Ramos (cell line): ENCODE results near the gene TCF25.
"Not testable (repeated sequence)": the region's sequence is repeated elsewhere in the genome, so short reads cannot be mapped to it uniquely, and the experiment has no call there.

Experiments
- in situ Hi-C: fragments of 300-500 bp; cut with MboI; formaldehyde crosslinking; loops from one replicate; pipeline ENCODE4 v1.14.3; 2022; ENCODE audit warnings: low sequenced_read_pairs; ENCODE audit not compliant: unreplicated experiment

TCF25 gene, protein sequence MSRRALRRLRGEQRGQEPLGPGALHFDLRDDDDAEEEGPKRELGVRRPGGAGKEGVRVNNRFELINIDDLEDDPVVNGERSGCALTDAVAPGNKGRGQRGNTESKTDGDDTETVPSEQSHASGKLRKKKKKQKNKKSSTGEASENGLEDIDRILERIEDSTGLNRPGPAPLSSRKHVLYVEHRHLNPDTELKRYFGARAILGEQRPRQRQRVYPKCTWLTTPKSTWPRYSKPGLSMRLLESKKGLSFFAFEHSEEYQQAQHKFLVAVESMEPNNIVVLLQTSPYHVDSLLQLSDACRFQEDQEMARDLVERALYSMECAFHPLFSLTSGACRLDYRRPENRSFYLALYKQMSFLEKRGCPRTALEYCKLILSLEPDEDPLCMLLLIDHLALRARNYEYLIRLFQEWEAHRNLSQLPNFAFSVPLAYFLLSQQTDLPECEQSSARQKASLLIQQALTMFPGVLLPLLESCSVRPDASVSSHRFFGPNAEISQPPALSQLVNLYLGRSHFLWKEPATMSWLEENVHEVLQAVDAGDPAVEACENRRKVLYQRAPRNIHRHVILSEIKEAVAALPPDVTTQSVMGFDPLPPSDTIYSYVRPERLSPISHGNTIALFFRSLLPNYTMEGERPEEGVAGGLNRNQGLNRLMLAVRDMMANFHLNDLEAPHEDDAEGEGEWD

DNA sequence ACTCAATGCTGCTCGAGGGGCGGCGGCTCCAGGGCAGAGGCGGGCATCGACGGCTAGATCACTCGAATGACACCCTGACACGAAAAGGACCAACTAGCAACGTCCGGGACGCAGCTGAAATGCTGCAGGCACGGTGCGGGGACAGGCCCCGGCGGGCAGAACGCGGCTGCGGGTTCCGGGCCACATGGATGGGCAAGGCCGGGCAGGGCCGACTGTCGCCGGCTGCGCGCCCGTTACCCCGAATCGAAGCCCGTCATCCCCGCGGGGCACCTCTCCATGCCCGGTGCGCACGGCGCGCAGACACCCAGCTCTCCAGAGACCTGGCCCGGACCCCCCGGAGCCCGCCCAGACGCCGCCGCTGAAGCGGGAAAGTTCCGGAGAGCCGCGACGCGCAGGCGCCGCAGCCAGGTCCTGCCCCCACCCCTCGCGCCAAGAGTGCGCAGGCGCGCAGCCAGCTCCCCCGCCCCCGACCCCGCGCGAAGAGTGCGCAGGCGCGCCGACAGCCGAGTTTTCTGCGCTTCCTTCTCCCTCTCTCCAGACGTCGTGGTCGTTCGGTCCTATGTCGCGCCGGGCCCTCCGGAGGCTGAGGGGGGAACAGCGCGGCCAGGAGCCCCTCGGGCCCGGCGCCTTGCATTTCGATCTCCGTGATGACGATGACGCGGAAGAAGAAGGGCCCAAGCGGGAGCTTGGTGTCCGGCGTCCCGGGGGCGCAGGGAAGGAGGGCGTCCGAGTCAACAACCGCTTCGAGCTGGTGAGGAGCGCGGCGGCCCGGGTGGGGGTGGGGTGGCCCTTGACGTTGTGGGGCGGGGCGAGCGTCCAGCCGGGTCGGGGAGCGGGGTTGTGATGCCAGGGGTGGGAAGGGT, at the start of gene TCF25:
TSS of gene TCF25 (plus strand) at position 484 of the 863 bp plus-strand sequence. CDS start at position 560, 76 bp downstream.
- in situ Hi-C loops = no loop called here

DNA sequence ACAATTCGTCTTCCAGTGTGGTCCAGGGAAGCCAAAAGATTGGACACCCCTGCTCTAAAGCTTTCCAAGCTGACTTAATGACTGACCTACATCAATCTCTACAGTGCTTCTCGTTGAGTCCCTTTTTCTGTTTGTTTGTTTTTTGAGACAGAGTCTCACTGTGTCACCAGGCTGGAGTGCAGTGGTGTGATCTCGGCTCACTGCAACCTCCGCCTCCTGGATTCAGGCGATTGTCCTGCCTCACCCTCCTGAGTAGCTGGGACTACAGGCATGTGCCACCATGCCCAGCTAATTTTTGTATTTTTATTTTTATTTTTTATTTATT, 49.6 kb upstream of the TCF25 start:
- in situ Hi-C loops = not testable (repeated sequence)

DNA sequence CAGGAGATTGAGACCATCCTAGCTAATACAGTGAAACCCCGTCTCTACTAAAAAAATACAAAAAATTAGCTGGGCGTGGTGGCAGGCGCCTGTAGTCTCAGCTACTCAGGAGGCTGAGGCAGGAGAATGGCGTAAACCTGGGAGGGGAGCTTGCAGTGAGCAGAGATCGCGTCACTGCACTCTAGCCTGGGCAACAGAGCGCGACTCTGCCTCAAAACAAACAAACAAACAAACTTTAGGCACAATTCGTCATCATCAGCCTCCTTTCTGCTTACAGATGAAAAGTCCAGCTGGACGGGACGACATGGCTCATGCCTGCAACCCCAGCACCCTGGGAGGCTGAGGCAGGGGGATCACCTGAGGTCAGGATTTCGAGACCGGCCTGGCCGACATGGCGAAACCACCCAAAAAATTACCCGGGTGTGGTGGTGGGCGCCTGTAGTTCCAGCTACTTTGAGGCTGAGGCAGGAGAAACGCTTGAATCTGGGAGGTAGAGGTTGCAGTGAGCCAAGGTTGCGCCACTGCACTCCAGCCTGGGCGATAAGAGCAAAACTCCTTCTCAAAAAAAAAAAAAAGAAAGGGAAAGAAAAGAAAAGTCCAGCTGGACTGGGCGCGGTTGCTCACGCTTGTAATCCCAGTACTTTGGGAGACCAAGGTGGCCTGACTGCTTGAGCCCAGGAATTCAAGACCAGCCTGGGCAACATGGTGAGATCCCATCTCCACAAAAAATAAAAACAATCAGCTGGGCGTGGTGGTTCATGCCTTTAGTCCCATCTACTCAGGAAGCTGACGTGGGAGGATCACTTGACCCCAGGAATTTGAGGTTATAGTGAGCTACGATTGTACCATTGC, 46.6 kb upstream of the TCF25 start:
- in situ Hi-C loops = no loop called here

DNA sequence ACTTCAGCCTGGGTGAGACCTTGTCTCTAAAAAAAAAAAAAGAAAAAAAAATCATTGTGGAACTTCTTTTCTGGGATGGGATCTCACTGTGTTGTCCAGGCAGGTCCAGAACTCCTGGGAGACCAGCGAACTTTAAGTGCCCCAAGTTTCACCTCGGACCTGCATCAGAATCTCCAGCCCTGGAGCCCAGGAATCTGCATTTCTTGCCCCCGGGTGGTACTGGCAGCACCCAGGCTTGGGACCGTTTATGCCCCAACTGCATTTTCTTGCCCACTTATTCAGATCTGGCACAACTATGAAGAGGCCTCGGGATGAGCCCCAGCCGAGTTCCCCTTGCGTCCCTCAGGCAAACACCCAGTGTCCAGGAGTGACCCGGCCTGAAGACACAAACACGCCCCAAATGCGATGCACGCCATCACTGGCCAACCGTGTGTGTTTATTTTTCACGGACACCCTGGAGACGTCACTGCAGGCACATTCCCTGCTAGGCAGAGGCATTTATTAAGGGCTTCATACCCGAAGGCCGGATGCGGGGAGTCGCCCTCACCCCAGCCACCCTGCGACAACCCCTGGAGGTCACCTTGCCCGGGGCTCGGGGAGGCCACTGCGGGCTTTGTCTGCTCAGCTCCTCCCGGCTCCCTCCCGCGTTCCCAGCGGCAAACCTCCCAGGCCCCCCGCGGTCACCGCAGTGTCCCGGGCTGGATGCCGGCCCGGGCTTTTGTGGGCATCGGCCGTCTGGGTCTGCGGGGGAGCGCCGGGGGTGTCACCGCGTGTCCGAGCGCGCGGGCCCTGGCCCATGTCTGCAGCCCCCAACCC, 45.8 kb upstream of the TCF25 start:
- in situ Hi-C loops = no loop called here

DNA sequence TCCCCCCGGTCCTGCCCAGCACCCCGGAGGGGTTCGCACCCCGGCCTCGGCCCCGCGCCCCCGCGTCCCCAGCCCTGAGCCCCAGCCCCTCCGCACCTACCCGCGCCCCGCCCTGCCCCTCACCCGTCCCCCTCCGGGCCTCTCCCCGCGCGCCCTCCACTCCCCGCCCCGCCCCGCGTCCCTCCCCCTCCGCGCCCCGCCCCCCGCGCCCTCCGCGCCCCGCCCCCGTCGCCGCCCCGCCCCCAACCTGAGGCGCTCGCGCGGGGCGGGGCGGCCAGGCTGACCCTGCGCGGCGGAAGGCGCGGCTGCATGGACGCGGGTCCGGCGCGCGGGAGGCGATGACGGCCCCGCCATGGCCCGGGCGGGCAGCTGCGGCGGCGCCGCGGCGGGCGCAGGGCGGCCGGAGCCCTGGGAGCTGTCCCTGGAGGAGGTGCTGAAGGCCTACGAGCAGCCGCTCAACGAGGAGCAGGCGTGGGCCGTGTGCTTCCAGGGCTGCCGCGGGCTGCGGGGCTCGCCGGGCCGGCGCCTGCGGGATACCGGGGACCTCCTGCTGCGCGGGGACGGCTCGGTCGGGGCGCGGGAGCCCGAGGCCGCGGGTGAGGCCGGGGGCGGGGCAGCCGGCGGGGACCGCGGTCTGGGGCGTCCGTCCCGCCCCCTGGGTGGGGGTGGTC, 45.1 kb upstream of the TCF25 start, which contains the start of gene SPIRE2:
TSS of gene SPIRE2 (plus strand) at position 277 of the 671 bp plus-strand sequence. CDS start at position 353, 76 bp downstream.
- in situ Hi-C loops = no loop called here

DNA sequence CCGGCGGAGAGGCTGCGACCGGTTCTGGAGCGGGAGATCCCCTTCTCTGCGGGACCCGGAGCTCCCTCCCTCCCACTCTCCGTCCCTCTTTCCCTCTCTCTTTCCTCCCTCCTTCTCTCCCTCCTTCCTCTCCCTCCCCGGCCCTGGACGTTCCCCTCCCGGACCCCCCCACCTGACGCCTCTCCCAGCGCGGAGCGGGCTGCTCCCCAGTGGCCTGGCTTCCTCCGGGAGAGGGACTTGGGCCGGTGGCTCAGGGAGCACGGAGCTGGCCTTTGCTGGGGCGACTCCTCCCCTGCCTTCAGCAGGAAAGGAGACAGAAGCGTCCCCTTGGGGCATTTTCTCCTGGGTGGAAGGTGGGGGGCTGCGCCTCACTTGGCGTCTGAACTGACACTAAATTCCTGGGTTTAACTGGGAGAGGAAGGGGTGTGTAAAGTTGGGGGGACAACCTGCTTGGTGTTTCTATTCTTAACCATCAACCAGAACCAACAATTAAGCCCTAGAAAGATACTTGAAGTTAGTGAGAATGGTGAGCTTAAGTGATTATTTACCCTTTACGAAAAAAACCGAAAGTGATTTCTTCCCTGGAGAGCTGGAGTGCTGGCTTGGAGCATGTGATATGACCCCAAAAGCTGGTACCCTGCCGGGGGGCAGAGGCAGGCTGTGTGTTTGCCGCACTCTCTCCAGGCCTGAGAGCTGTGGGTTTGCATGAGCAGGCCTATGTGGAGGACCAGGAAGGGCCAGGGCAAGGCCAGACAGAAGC, 44.3 kb upstream of the TCF25 start:
- in situ Hi-C loops = no loop called here

DNA sequence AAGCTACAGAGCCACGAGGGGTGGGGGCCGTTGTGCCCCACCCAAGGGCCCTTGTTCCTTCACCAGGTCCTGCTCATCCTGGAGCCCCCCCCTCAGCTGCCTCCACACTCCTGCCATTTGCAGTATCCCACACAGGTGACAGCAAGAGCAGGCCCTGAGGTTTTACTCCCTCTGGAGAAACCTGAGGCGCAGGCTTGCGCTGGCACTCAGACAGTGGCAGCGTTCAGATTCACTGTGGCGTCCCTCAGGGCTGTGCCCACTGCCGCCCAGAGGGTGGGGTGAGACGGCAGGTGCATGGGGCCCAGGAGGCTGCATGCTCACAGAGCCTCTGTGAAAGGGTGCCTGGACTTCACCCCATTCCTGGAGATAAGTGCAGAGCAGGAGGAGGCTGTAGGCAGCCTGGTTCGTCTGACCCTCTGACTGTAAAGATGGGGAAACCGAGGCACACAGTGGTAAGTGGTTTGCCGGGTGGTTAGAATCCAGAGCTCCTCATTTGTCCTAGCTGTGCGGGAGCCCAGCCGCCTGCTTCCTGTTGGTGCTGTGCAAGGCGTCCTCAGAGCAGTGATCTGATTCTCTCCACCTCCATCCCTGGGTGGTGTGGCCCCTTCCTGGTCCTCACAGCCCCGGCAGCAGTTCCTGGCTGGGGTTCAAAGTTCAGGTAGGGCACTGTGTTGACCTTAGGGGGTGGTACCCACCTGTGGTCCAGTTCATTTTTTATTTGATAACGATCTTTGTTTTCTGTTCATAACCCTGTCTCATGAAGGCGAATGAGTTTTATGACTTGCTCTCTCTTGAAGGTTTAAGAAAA, 43.6 kb upstream of the TCF25 start:
- in situ Hi-C loops = no loop called here

DNA sequence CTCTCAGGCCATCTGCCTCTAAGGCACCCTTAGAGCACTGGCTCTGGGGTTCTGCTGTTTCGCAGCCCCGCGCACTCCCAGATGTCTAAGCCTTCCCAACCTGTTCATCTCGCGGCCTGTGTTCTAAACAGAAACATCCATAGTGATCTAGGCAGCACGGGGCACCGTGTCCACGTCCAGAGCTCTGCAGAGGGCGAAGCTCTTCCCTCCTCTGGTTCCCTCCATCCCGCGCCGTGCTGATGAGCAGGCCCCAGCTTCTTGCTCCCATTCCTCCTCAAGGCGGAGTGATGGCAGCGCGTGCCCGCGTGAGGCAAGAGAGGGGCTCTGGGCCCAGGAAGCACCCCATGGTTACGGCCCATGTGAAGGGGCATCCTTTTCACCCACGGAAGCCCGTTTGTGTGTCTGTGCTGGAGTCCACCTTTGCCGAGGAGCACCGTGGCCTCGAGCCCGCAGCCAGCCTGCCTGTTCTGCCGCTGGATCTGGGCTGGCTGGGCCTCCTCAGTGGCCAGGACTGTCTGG, 41.5 kb upstream of the TCF25 start:
- in situ Hi-C loops = no loop called here

DNA sequence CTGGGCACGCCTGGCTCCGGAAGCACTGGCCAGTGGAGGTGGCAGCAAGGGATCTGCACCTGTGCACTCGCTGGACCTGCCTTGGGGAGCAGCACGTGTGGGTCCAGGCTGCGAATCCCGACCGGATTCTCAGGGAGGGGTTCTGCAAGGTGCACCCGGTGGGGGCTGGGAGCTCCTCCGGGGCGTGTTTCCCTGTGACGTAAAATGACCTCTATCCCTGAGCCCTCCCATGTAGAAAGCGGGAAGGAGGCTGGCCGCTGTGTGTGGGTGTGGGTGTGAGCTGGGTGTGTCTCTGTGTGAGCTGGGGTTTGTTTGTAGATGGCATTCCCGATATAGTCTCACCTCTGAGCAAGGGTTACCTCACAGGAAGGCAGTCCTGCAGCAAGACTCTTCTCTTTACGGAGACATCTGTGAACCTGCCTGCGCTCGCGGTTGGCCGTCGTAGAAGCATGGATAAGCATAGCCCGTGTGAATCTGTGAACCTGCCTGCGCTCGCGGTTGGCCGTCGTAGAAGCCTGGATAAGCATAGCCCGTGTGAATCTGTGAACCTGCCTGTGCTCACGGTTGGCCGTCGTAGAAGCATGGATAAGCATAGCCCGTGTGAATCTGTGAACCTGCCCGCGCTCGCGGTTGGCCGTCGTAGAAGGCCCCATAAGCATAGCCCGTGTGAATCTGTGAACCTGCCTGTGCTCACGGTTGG, 39.6 kb upstream of the TCF25 start:
- in situ Hi-C loops = not testable (repeated sequence)

DNA sequence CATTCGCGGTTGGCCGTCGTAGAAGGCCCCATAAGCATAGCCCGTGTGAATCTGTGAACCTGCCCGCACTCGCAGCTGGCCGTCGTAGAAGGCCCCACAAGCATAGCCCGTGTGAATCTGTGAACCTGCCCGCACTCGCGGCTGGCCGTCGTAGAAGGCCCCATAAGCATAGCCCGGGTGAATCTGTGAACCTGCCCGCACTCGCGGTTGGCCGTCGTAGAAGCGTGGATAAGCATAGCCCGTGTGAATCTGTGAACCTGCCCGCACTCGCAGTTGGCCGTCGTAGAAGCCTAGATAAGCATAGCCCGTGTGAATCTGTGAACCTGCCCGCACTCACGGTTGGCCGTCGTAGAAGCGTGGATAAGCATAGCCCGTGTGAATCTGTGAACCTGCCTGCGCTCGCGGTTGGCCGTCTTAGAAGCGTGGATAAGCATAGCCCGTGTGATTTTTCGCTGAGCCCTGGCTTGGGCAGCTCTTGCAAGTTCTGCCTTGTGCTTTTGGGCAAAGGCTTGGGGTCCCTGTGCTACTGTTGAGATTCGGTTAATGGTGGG, 38.5 kb upstream of the TCF25 start:
- in situ Hi-C loops = not testable (repeated sequence)

DNA sequence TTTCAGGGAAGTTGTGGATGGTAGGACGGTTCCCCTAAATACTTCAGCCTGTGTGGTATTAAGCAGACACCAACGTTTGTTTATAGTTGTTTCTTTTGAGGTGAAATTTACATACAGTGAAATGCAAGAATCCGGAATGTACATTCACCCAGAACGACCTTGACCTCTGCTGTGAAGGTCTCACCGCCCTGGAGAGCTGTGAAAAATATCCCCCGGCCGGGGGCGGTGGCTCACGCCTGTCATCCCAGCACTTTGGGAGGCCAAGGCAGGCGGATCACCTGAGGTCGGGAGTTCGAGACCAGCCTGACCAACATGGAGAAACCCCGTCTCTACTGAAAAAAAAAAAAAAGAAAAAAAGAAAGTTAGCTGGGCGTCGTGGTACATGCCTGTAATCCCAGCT, 36.9 kb upstream of the TCF25 start:
- in situ Hi-C loops = not testable (repeated sequence)

DNA sequence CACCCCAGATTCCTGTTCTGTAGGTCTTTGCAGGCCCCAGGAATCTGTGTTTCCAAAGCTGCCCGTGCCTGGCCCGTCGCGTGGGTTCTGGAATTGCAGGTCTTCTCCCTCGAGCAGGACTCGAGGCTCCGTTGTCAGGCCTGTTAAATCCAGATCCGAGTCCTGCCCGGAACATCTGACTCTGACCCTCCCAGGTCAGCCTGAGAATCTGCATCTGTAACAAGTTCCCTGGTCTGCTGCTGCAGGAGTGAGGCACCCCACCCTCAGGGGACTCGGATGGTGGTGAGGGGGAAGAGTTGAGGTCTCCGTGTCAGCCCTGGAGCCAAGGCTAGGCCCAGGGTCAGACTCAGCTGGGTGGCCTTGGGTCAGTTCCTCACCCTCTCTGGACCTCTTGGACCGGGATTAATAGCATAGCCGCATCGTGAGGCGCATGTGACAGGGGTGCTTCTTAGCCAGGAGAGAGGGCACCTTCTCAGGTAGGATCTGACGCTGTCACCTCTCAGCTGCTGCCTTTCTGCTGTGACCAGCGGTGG, 36.3 kb upstream of the TCF25 start:
- in situ Hi-C loops = no loop called here

DNA sequence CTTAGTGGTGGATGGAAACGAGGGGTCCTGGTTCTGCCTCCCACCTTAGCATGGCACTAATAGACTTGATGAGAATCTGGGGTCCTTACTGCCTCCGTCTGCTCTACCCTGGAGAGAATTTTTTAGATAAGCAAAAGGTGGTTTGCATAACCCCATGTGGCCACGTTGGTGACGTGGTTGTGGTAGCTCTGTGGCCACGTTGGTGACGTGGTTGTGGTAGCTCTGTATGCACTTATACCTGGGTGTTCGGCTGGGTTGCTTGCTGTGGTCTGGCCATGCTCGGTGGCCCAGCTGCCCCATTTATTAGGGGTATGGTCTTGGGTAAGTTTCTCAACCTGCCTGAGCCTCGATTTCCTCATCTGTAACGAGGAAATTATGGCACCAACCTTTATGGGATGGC, 32.1 kb upstream of the TCF25 start:
- in situ Hi-C loops = no loop called here

DNA sequence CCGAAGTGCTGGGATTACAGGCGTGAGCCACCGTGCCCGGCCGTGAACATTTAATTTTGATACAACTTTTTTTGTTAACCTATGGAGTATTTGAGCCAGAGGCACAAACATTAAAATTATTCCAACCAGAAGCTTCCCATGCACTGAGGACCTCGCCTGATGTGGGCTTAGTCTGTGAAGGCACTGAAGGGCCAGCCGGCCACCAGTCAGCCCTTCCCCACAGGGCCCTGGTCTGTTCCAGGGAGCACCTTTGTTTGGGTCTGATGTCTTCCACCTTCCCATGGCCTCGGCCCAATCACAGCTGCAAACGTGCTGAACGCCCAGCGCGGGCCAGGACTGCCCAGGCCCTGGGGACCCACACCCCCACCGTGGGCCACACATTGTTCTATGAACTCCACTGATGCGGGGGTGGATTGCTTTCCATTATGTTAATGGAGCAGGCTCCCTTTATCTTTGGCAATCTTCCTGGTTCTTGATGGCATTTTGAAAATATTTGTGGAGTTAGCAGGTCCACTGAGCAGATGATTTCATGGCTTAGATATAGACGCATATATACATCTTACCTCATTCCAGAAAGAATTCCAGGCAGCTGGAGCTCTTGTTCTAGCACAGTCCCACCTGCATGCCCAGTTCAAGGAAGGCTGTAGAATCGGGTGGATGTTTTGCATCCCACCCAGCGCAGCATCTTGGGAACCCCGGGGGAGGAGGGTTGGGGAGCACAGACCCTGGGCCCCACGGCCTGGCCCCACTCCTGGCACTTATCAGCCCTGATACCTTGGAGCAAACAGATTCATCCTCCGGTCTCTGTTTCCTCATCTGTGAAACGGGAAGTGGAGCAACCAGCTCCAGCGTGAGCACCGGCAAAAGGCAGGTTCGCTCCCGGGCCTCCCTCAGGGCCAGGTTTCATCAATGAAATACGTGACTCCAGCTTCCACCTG, 30.7 kb upstream of the TCF25 start:
- in situ Hi-C loops = no loop called here
